HG02798 (cell line): ENCODE data around the gene CTBS.
A peak's percentile ranks its signal among the peaks of the same experiment; 100 is the strongest.
"Not testable (repeated sequence)": the region's sequence is repeated elsewhere in the genome, so short reads cannot be mapped to it uniquely, and the experiment has no call there.

Experiments used
- ATAC-seq: cut with Tn5 transposase; IDR thresholded peaks from one replicate; pipeline ENCODE4 v1.9.1; 2021; ENCODE audit warnings: mild to moderate bottlenecking; ENCODE audit not compliant: unreplicated experiment, poor library complexity

The CTBS gene

GRCh38 chr1:84507887-84508286 is 66.4 kb downstream of the CTBS start:
- ATAC-seq, result not testable (repeated sequence)

DNA sequence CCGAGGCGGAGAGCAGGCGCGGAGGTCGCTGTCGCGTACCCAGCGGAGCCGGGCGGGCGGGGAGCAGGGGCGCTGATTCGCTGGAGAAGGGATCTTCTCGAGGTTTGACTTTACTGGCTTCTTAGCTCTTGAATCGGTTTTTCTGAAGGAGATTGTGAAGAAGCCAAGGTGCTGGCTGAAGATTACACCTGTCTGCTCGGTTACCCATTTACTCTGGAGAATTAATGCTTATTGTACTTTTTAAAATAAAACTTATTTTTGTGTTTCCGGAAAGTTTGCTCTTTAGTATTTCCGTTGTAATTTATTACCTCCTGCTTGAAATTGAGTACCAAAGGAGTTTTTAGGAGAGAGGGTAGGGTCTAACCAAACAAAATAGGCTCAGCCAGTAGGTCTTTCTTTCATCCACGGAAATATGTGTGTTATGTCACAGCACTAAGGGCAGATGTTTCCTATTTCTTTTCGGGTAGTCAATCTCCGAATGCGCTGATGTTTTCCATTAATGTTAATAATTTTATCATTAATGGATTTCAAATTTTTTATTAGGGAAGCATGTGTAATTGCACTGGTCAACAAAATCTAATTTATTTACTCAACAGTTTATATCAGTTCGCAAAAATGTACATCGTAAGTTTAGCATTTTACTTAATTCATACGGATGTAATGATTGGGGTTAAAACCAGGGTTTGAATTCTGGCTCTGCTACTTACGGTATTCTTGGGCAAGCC is 67.3 kb downstream of the CTBS start:
- ATAC-seq, result no peak

DNA sequence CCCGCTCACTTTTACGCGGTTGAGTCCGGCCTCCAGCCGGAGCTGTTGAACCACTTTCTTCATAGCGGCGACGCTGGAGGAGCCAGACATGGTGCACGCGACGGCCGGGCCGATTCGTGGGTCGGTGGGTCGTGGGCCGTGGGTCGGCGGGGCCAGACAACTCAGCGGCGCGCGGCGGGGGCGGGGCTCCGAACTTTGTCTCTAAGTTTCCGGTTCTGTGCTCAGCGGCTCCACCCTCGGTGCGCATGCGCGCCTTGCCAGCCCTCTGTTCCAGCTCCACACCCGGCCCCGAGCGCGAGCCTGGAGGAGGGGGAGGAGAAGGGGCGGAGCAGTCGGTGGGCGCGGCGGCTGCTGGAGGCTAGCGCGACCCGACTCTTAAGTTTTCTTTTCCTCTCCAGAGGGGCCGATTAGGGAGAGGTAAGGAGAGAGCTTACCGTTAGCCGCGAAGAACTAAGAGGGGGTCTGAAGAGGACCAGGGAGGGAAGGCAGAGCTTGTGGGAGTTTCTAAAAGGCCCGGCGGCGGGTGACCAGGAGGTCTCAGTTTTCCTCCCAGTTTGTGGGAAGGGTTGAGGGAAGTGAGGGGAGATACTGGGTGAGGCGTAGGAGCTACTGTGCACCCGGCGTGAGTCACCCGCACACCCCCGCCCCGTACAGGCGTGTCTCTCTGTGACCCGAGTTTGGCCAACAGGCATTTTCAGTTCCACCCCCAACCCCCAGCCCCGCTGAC is 68.1 kb downstream of the CTBS start, which contains the start of the genes GNG5 and SPATA1:
GNG5 (minus strand) TSS at position 580 of the 727 bp plus-strand sequence; CDS start at position 90, 490 bp downstream.
SPATA1 (plus strand) TSS at position 385 of the 727 bp plus-strand sequence. CDS start 9,974 bp downstream, outside the sequence.
- ATAC-seq, result peak; percentile 85

DNA sequence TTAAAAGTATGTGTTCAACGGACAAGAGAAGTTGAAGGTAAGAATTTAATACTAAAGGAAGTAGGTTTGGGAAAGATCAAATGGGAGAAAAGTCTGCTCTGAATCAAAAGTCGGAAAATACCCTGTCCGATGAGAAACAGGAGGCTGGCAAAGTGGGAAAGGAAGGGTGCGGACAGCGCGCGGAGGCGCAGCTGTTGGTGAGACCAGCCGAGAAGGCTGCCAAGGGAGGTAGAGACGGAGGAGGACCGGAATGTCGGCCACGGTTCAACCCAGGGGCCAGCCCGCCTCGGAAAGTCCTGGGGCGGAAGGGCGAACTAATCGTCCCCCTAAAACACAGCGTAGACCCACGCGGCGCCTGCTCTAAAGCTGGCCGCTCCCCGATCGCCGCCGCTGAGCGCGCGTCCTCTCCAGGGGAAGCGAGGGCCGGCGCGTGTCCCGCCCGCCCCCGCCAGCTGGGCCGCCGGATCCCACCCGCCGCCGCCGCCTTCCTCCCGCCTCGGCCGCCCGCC is 68.7 kb downstream of the CTBS start:
- peak; percentile 34 for ATAC-seq

GRCh38 chr1:84504580-84505492 is 69.4 kb downstream of the CTBS start:
- ATAC-seq, result no peak

GRCh38 chr1:84502927-84503326 is 71.3 kb downstream of the CTBS start:
- no peak for ATAC-seq
